HepG2 (cell line): ENCODE results near the gene SH3PXD2A.

Experiments
- HOXA3 ChIP-seq: sonication (generic); formaldehyde crosslinking; IDR thresholded peaks from 2 replicates; pipeline ENCODE4 v1.5.0; 2020; ENCODE audit warnings: missing genetic modification reagents
- NFE2L1 ChIP-seq: sonication (generic); formaldehyde crosslinking; IDR thresholded peaks from 2 replicates; pipeline ENCODE4 v1.4.0; 2020; ENCODE audit warnings: missing genetic modification reagents, mild to moderate bottlenecking, borderline replicate concordance
- POLR2A ChIP-seq, 2 experiments: IDR thresholded peaks; 2 replicates each; pipeline ENCODE4 v1.6.1; 2011; ENCODE audit warnings: low read depth in 2 of 2, low read length in 2 of 2, mild to moderate bottlenecking in 1 of 2, moderate library complexity in 1 of 2; ENCODE audit not compliant: insufficient read depth in 1 of 2
- TARDBP ChIP-seq: sonication (generic); formaldehyde crosslinking; IDR thresholded peaks from 2 replicates; pipeline ENCODE4 v1.8.0; 2022; ENCODE audit warnings: mild to moderate bottlenecking, missing genetic modification reagents
- ZNF724P ChIP-seq: sonication (generic); formaldehyde crosslinking; IDR thresholded peaks from 2 replicates; pipeline ENCODE4 v1.8.0; 2022; ENCODE audit warnings: missing genetic modification reagents, borderline replicate concordance
- TF ChIP-seq, protein P1 (sequence below): sonication (generic); formaldehyde crosslinking; IDR thresholded peaks from 2 replicates; pipeline ENCODE4 v1.5.0; 2020; ENCODE audit warnings: mild to moderate bottlenecking, missing genetic modification reagents, moderate library complexity
- TF ChIP-seq, protein P2 (sequence below): sonication (generic); formaldehyde crosslinking; IDR thresholded peaks from 2 replicates; pipeline ENCODE4 v1.8.0; 2022; ENCODE audit warnings: low read depth, missing genetic modification reagents
- TF ChIP-seq, protein P3 (sequence below): IDR thresholded peaks from 2 replicates; pipeline ENCODE4 v1.6.1; 2012; ENCODE audit warnings: inconsistent platforms

DNA sequence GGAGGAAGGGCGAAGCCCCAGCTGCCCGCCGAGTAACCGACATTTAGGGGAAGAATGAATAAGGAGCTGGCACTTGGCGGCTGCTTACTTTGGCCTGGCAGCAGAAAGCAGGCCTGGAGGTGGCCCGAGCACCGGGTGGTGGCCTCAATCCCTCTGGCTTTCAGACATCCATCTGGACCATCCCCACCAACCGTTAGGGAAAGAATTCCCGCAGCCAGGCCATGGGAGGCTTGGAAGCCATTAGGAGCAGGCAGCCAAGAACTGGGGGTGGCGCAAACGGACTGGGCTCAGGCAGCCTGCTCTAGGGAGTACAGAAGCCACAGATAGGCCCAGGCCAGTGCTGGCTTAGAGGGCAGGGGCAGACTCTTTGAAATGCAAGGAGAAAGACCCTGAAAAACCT is 229.2 kb downstream of the SH3PXD2A start:
- TF ChIP-seq TARDBP = no peak
- TF ChIP-seq, protein P1, sequence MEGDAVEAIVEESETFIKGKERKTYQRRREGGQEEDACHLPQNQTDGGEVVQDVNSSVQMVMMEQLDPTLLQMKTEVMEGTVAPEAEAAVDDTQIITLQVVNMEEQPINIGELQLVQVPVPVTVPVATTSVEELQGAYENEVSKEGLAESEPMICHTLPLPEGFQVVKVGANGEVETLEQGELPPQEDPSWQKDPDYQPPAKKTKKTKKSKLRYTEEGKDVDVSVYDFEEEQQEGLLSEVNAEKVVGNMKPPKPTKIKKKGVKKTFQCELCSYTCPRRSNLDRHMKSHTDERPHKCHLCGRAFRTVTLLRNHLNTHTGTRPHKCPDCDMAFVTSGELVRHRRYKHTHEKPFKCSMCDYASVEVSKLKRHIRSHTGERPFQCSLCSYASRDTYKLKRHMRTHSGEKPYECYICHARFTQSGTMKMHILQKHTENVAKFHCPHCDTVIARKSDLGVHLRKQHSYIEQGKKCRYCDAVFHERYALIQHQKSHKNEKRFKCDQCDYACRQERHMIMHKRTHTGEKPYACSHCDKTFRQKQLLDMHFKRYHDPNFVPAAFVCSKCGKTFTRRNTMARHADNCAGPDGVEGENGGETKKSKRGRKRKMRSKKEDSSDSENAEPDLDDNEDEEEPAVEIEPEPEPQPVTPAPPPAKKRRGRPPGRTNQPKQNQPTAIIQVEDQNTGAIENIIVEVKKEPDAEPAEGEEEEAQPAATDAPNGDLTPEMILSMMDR (CRISPR knock-in tag) = no peak
- no peak for TF ChIP-seq POLR2A (IDR thresholded peaks at IDR 0.05; ENCODE audit: insufficient read depth in 1 of 2, low read depth in 2 of 2, low read length in 2 of 2)
- TF ChIP-seq ZNF724P (CRISPR knock-in tag) = no peak
- TF ChIP-seq, protein P2, sequence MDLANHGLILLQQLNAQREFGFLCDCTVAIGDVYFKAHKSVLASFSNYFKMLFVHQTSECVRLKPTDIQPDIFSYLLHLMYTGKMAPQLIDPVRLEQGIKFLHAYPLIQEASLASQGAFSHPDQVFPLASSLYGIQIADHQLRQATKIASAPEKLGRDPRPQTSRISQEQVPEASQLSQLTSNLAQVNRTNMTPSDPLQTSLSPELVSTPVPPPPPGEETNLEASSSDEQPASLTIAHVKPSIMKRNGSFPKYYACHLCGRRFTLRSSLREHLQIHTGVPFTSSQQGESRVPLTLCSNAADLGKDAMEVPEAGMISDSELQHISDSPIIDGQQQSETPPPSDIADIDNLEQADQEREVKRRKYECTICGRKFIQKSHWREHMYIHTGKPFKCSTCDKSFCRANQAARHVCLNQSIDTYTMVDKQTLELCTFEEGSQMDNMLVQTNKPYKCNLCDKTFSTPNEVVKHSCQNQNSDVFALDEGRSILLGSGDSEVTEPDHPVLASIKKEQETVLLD (CRISPR knock-in tag) = no peak
- no peak for TF ChIP-seq HOXA3 (CRISPR knock-in tag)
- no peak for TF ChIP-seq NFE2L1 (CRISPR knock-in tag)
- TF ChIP-seq, protein P3, sequence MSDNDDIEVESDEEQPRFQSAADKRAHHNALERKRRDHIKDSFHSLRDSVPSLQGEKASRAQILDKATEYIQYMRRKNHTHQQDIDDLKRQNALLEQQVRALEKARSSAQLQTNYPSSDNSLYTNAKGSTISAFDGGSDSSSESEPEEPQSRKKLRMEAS = no peak
